SK-N-SH (cell line): Measurements from ENCODE around the gene YEATS4.

Experiments used
- EP300 ChIP-seq, 2 experiments: IDR thresholded peaks; 2 replicates each; pipeline versions ENCODE4 v1.4.0 to v1.6.1; 2012; ENCODE audit warnings: borderline replicate concordance in 1 of 2, low read depth in 1 of 2, low read length in 1 of 2
- EZH2phosphoT487 ChIP-seq: fragments of 200-600 bp; sonication (generic); IDR thresholded peaks from 2 replicates; pipeline ENCODE4 v1.6.1; 2017; ENCODE audit warnings: low read depth, mixed run types, mild to moderate bottlenecking, antibody characterized with exemption, moderate library complexity, borderline replicate concordance
- GABPA ChIP-seq: IDR thresholded peaks from 2 replicates; pipeline ENCODE4 v1.4.0; 2012; ENCODE audit warnings: low read depth, mild to moderate bottlenecking
- JUND ChIP-seq: IDR thresholded peaks from 2 replicates; pipeline ENCODE4 v1.4.0; 2012
- MXI1 ChIP-seq: IDR thresholded peaks from 2 replicates; pipeline ENCODE4 v1.6.1; 2012; ENCODE audit warnings: mild to moderate bottlenecking, low read depth, low read length, improper control_type of control experiment
- RAD21 ChIP-seq: IDR thresholded peaks from 2 replicates; pipeline ENCODE4 v1.6.1; 2012; ENCODE audit warnings: mild to moderate bottlenecking, low read length
- SIN3A ChIP-seq: IDR thresholded peaks from 2 replicates; pipeline ENCODE4 v1.6.1; 2012; ENCODE audit warnings: low read depth, mild to moderate bottlenecking, low read length, moderate library complexity, borderline replicate concordance
- TCF12 ChIP-seq: IDR thresholded peaks from 2 replicates; pipeline ENCODE4 v1.4.0; 2012
- TF ChIP-seq, protein P1 (sequence below): fragments of 200-600 bp; sonication (generic); IDR thresholded peaks from 2 replicates; pipeline ENCODE4 v1.6.1; 2017; ENCODE audit warnings: antibody characterized with exemption, mild to moderate bottlenecking, moderate library complexity
- TF ChIP-seq, protein P2 (sequence below): IDR thresholded peaks from 2 replicates; pipeline ENCODE4 v1.4.0; 2012; ENCODE audit warnings: low read depth, borderline replicate concordance
- TF ChIP-seq, protein P3 (sequence below): IDR thresholded peaks from 2 replicates; pipeline ENCODE4 v1.6.1; 2012; ENCODE audit warnings: mild to moderate bottlenecking, low read depth, low read length, moderate library complexity
- TF ChIP-seq, protein P4 (sequence below): IDR thresholded peaks from 2 replicates; pipeline ENCODE4 v1.4.0; 2012; ENCODE audit warnings: low read depth, borderline replicate concordance
- TF ChIP-seq, protein P5 (sequence below): fragments of 150-350 bp; IDR thresholded peaks from 2 replicates; pipeline ENCODE4 v1.6.1; 2017; ENCODE audit warnings: antibody characterized with exemption, low read length, low read depth, borderline replicate concordance
- TF ChIP-seq, protein P6 (sequence below): IDR thresholded peaks from 2 replicates; pipeline ENCODE4 v1.4.0; 2012; ENCODE audit warnings: low read depth

DNA sequence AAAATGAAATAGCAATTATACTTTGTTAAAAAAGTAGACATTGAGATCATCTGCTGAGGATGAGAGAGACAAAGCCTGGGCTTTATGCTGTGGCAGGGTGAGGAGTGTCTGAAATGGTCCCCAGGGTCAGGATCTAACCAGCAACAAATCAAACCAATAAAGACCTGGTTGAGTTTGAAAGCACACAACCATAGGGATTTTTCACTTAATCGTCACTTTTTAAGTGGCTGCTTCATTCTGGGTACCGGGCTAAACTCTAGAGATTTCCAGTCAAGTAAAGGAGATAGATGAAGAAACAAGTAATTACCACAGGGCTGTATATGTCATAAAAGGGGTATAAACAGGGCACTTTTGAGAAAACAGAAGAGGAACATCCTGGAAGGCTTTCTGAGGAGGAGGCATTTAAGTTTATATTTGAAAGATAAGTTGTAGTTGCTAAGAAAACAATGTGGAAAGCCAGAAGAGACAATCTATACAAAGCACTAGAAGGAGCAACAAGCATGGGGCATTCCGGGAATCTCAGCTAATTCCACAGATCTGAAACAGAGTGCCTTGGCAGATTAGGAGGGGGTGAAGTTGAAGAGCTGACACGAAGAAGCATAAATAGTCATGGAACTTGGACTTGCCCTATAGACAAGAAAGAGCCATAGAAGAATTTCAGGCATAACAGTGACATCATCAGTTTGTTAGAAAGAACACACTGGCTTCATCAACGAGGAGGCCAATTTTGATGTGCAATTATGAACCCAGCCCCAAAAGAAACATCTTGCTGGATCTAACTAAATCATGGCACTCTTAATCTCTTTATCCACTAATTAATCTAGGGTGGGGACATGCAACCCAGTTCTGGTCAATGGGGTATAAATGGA, 63.7 kb downstream of the YEATS4 start:
- TF ChIP-seq, protein P1, sequence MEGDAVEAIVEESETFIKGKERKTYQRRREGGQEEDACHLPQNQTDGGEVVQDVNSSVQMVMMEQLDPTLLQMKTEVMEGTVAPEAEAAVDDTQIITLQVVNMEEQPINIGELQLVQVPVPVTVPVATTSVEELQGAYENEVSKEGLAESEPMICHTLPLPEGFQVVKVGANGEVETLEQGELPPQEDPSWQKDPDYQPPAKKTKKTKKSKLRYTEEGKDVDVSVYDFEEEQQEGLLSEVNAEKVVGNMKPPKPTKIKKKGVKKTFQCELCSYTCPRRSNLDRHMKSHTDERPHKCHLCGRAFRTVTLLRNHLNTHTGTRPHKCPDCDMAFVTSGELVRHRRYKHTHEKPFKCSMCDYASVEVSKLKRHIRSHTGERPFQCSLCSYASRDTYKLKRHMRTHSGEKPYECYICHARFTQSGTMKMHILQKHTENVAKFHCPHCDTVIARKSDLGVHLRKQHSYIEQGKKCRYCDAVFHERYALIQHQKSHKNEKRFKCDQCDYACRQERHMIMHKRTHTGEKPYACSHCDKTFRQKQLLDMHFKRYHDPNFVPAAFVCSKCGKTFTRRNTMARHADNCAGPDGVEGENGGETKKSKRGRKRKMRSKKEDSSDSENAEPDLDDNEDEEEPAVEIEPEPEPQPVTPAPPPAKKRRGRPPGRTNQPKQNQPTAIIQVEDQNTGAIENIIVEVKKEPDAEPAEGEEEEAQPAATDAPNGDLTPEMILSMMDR: no peak
- TF ChIP-seq, protein P2, sequence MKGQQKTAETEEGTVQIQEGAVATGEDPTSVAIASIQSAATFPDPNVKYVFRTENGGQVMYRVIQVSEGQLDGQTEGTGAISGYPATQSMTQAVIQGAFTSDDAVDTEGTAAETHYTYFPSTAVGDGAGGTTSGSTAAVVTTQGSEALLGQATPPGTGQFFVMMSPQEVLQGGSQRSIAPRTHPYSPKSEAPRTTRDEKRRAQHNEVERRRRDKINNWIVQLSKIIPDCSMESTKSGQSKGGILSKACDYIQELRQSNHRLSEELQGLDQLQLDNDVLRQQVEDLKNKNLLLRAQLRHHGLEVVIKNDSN: no peak
- no peak for TF ChIP-seq JUND
- TF ChIP-seq SIN3A: no peak
- no peak for TF ChIP-seq EP300 (IDR thresholded peaks at IDR 0.05; ENCODE audit: borderline replicate concordance in 1 of 2, low read depth in 1 of 2, low read length in 1 of 2)
- TF ChIP-seq, protein P3, sequence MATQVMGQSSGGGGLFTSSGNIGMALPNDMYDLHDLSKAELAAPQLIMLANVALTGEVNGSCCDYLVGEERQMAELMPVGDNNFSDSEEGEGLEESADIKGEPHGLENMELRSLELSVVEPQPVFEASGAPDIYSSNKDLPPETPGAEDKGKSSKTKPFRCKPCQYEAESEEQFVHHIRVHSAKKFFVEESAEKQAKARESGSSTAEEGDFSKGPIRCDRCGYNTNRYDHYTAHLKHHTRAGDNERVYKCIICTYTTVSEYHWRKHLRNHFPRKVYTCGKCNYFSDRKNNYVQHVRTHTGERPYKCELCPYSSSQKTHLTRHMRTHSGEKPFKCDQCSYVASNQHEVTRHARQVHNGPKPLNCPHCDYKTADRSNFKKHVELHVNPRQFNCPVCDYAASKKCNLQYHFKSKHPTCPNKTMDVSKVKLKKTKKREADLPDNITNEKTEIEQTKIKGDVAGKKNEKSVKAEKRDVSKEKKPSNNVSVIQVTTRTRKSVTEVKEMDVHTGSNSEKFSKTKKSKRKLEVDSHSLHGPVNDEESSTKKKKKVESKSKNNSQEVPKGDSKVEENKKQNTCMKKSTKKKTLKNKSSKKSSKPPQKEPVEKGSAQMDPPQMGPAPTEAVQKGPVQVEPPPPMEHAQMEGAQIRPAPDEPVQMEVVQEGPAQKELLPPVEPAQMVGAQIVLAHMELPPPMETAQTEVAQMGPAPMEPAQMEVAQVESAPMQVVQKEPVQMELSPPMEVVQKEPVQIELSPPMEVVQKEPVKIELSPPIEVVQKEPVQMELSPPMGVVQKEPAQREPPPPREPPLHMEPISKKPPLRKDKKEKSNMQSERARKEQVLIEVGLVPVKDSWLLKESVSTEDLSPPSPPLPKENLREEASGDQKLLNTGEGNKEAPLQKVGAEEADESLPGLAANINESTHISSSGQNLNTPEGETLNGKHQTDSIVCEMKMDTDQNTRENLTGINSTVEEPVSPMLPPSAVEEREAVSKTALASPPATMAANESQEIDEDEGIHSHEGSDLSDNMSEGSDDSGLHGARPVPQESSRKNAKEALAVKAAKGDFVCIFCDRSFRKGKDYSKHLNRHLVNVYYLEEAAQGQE: no peak
- TF ChIP-seq MXI1: no peak
- TF ChIP-seq, protein P4, sequence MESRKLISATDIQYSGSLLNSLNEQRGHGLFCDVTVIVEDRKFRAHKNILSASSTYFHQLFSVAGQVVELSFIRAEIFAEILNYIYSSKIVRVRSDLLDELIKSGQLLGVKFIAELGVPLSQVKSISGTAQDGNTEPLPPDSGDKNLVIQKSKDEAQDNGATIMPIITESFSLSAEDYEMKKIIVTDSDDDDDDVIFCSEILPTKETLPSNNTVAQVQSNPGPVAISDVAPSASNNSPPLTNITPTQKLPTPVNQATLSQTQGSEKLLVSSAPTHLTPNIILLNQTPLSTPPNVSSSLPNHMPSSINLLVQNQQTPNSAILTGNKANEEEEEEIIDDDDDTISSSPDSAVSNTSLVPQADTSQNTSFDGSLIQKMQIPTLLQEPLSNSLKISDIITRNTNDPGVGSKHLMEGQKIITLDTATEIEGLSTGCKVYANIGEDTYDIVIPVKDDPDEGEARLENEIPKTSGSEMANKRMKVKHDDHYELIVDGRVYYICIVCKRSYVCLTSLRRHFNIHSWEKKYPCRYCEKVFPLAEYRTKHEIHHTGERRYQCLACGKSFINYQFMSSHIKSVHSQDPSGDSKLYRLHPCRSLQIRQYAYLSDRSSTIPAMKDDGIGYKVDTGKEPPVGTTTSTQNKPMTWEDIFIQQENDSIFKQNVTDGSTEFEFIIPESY: no peak
- TF ChIP-seq, protein P5, sequence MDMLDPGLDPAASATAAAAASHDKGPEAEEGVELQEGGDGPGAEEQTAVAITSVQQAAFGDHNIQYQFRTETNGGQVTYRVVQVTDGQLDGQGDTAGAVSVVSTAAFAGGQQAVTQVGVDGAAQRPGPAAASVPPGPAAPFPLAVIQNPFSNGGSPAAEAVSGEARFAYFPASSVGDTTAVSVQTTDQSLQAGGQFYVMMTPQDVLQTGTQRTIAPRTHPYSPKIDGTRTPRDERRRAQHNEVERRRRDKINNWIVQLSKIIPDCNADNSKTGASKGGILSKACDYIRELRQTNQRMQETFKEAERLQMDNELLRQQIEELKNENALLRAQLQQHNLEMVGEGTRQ: no peak
- no peak for TF ChIP-seq RAD21
- TF ChIP-seq TCF12: no peak
- TF ChIP-seq EZH2phosphoT487: no peak
- TF ChIP-seq GABPA: no peak
- TF ChIP-seq, protein P6, sequence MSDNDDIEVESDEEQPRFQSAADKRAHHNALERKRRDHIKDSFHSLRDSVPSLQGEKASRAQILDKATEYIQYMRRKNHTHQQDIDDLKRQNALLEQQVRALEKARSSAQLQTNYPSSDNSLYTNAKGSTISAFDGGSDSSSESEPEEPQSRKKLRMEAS: no peak
